IPS-15b (cell line): ENCODE data around the gene RSPH10B.
"Not testable (repeated sequence)": the region's sequence is repeated elsewhere in the genome, so short reads cannot be mapped to it uniquely, and the experiment has no call there.

ENCODE experiments used
- H3K27me3 ChIP-seq: one replicate; pipeline ENCODE4 v1.6.1; 2013; ENCODE audit warnings: low read length; ENCODE audit not compliant: control insufficient read depth, insufficient read depth
- H3K36me3 ChIP-seq: one replicate; pipeline ENCODE4 v1.6.1; 2013; ENCODE audit warnings: low read length; ENCODE audit not compliant: control insufficient read depth, insufficient read depth
- H3K4me1 ChIP-seq: one replicate; pipeline ENCODE4 v1.6.1; 2013; ENCODE audit warnings: mild to moderate bottlenecking, low read length; ENCODE audit not compliant: control insufficient read depth, insufficient read depth
- H3K4me3 ChIP-seq: one replicate; pipeline ENCODE4 v1.5.1; 2013; ENCODE audit warnings: low read depth, low read length
- H3K9ac ChIP-seq: one replicate; pipeline ENCODE4 v1.6.1; 2013; ENCODE audit warnings: low read depth, mild to moderate bottlenecking, low read length
- H3K9me3 ChIP-seq: one replicate; pipeline ENCODE4 v1.6.1; 2013; ENCODE audit warnings: mild to moderate bottlenecking, low read length; ENCODE audit not compliant: control insufficient read depth, insufficient read depth

The RSPH10B gene

DNA sequence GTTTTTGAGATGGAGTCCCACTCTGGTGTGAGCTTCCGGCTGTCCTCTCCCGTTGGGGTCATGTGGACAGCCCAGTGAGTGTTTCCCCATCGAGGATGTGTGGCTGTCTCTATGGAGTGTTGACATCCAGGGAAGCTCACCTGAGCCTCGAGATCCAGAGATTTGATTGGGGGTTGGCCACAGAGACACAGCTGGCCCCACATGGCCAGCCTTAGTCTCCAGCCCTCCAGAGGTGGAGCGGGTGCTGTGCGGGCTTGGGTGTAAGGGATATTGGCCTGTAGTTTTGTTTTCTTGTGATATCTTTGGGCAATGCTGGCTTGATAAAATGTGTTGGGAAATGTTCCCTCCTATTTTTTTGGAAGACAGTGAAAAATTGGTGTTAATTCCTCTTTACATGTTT, 54.0 kb downstream of the RSPH10B start:
- H3K27me3 ChIP-seq, H3K4me3 ChIP-seq, H3K4me1 ChIP-seq, H3K36me3 ChIP-seq, H3K9ac ChIP-seq, H3K9me3 ChIP-seq: not testable (repeated sequence)

DNA sequence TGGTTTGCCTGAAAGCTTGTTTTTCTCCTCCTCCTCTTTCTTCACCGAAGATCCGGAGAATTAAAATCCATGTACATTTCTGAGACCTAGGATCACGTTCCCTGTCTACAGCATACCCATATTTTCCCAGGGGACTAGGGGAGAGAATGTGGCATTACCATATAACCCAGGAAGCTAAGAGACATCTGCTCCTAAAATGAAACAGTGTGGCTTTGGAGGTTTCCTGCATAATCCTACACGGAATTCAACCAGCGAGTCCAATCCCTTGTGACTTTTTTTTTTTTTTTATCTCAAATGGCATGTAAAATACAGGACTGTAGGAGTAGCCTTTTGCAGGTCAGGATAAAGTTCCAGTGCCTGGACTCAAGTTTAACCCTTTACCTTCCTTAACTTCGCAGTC, 61.7 kb downstream of the RSPH10B start:
- not testable (repeated sequence) for H3K9ac ChIP-seq, H3K27me3 ChIP-seq, H3K9me3 ChIP-seq, H3K36me3 ChIP-seq, H3K4me1 ChIP-seq, H3K4me3 ChIP-seq

DNA sequence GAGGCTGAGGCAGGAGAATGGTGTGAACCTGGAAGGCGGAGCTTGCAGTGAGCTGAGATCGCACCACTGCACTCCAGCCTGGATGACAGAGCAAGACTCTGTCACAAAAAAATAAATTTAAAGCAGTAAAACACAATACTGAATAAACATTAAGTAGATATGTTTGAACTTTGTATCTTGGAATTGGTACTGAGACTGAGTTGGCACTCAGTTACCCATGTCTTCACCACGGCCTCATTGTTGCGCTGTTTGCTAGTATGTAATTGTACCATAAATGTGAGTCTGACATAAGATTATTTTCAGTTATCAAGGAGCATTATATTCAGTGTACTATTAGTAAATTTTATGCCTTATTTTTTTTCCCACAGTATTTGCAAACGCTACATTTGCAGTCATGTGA, 65.8 kb downstream of the RSPH10B start:
- not testable (repeated sequence) for H3K4me1 ChIP-seq, H3K36me3 ChIP-seq, H3K4me3 ChIP-seq, H3K27me3 ChIP-seq, H3K9me3 ChIP-seq, H3K9ac ChIP-seq

DNA sequence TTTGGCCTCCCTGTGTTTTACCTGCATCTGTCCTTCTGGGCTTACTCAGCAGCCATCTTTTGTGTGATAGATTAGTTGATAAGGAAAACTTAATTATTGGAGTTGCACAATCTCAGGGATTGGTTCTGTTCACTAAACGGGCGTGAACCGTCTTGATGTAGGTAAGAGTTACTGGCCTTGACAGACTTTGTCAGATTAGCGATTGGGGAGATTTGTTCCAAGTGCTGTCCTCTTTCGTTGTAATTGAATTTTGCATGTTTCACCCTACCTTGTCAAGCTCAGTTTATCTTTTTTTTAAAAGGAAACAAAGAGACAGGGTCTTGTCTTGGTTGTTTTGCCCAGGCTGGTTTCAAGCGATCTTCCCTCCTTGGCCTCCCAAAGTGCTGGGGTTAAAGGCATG, 67.5 kb downstream of the RSPH10B start:
- H3K36me3 ChIP-seq, H3K9ac ChIP-seq, H3K27me3 ChIP-seq: not testable (repeated sequence)

DNA sequence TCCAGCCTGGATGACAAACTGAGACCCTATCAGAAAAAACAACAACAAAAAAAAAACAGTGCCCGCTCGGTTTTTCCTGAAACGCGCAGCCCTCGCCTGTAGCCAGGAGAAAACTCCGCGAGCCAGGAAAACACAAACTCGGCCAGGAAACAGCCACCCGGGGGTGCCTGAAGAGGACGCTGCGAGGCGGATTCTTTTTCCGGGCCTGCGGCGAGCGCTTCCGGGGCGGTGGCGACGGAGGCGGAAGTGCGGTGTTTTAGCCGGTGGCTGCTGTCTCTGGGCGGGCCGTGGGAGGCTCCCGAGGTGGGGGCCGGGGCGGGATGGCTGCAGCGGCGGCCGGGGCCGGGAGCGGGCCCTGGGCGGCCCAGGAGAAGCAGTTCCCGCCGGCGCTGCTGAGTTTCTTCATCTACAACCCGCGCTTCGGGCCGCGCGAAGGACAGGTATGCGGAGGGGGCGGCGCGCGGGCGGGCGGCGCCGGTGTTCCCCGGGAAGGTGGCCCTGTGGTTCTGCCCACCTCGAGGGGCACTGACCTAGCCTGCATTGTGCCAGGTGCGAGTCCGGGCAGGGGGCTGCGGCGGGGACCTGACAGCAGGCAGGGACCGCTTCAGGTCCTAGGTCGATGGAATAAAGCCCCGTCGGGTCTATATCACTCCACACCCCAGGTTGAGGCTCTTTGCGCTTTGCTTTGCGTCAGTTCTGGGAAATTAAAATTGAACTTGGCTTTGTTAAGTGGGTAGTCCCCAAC, 71.8 kb downstream of the RSPH10B start, which contains the start of gene CCZ1:
Gene CCZ1 (plus strand): TSS at position 254 of the 745 bp plus-strand sequence. CDS start 67 bp downstream, at position 321.
- not testable (repeated sequence) for H3K9ac ChIP-seq

More for the DNA sequence above, 67.5 kb downstream of the RSPH10B start:
- H3K4me3 ChIP-seq, H3K4me1 ChIP-seq, H3K9me3 ChIP-seq: not testable (repeated sequence)

DNA sequence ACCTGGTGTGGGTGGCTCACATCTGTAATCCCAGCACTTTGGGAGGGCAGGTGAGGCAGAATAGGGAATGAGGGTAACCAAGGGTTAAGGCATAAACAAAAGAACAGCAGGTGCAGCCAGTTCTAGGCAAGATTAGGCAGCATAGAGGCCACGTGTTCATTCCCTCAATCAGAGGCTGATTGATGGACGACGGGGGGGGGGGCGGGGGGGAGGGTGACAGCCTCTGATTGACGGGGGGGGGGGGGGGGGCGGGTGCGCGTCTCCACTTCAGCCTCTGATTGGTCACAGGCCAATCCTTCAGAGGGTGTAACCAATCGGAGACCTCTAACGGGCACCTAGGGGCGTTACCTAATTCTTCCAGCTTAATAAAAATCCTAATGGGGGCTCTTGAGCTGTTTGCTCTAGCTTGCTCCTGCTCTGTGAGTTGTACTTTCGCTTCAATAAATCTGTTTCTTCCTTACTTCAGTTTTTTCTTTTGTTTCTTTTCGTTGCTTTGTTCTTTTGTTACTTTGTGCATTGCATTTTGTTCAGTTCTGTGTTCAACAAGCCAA, 73.0 kb downstream of the RSPH10B start:
- not testable (repeated sequence) for H3K9ac ChIP-seq, H3K27me3 ChIP-seq, H3K36me3 ChIP-seq, H3K4me3 ChIP-seq, H3K4me1 ChIP-seq, H3K9me3 ChIP-seq

More for the DNA sequence above, 71.8 kb downstream of the RSPH10B start, which contains the start of gene CCZ1:
- H3K36me3 ChIP-seq, H3K9me3 ChIP-seq, H3K4me1 ChIP-seq, H3K27me3 ChIP-seq: not testable (repeated sequence)
- peak within 1 kb of the TSS; percentile 32 for H3K4me3 ChIP-seq

DNA sequence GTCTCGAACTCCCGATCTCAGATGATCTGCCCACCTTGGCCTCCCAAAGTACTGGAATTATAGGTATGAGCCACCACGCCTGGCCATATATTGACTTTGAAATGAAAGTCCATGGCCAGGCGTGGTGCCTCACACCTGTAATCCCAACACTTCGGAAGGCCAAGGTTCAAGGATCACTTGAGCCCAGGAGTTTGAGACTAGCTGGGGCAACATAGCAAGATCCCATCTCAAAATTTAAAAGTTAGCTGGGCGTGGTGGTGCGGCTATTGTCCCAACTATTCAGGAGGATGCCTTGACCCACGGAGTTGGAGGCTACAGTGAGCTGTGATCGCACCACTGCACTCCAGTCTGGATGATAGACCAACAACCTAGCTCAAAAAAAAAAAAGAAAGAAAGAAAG, 78.0 kb downstream of the RSPH10B start:
- Histone ChIP-seq H3K9ac (no peak overlapping the region), H3K36me3 (no peaks in the 10 kb centered on the region), H3K27me3 (no peaks in the 10 kb centered on the region), H3K4me3 (no peak overlapping the region), H3K9me3 (no peaks in the 10 kb centered on the region), H3K4me1 (no peaks in the 10 kb centered on the region)

DNA sequence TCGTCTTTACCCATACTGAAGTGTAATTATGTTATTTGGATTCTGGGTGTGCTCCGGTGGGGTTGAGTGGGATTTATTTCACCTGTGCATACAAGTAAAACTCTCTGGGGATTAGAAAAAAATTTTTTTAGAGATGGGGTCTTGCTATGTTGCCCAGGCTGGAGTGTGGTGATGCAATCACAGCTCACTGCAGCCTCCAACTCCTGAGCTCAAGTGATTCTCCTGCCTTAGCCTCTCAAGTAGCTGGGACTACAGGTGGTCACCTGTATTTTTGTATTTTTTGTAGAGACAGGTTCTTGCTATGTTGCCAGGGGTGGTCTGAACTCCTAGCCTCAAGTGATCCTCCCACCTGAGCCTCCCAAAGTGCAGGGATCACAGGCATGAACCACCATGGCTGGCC, 80.2 kb downstream of the RSPH10B start:
- H3K36me3 ChIP-seq, H3K4me3 ChIP-seq, H3K9me3 ChIP-seq, H3K27me3 ChIP-seq, H3K9ac ChIP-seq, H3K4me1 ChIP-seq: not testable (repeated sequence)

DNA sequence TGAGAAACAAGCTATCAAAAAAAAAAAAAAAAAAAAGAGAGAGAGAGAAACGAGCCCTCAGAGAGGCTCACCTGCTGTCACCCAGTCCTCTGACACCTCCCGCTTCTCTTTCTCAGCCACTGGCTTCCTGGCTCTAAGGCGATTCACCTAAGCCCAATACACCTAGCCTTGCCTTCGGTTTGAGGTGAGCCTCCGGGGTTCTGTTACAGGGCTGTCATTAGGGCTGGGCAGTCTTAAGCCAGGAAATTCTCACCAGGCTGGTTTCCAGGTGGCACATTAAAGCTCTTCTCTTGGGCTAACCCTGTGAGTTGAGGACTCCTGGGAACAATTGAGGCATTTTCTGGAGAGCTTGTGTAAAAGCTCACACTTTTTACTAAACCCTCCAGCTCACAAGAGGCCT, 82.5 kb downstream of the RSPH10B start:
- H3K4me1 ChIP-seq, H3K9ac ChIP-seq, H3K36me3 ChIP-seq, H3K27me3 ChIP-seq, H3K9me3 ChIP-seq, H3K4me3 ChIP-seq: not testable (repeated sequence)

DNA sequence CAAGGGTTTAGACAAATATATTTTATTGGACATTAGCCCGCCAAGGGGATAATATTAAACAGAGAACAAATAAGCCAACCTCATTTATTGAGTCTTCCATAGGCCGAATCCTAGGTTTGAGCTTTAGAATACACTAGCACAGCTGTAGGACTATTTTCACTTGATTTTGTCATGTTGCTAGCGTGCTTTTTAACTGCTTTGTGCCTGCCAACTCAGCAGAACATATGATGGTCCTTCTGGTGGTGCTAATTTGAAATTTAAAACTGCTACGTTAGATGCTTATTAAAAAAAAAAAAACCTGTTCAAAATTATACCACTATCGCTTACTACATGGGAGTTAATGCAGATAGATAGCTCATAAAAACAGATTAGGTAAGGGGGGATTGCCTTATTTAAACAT, 86.1 kb downstream of the RSPH10B start:
- not testable (repeated sequence) for H3K36me3 ChIP-seq, H3K4me3 ChIP-seq, H3K9me3 ChIP-seq, H3K9ac ChIP-seq, H3K4me1 ChIP-seq, H3K27me3 ChIP-seq

DNA sequence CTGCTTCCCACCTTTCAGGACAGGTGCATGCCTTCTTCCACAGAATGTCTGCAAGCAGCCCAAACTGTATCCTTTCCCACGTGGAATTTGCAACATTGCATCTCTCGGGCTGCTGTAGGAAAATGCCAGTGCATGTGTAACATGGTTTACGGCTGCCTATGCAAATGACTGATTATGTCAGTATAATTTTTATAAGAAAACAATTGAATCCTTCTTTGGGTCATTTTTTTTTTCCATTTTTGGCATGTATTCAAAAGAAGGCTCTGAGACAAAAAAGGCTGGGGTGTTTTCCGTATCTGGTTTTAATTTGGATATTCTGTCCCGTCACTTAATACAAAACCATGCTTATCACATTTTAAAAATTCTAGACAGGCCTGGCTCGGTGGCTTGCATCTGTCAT, 90.4 kb downstream of the RSPH10B start:
- not testable (repeated sequence) for H3K36me3 ChIP-seq, H3K9me3 ChIP-seq, H3K27me3 ChIP-seq, H3K4me1 ChIP-seq, H3K9ac ChIP-seq, H3K4me3 ChIP-seq

DNA sequence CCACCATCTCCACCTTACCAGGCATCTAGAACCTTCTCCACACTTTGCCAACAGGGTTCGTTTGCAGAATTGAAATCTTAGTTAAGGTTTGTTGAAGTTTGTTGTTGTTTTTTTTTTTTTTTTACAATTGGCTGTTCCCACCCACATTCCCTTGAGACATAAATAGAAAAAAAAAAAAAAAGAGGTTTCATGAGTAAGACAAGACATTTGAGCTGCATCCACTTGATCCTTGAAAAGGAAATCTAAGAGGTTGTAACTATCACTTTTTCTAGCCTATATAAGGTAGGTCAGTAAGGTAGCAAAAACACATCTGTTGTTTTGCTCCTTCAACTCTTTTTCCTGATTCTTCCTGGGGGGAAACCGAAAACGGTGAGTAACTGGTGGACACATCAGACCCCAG, 90.9 kb downstream of the RSPH10B start:
- H3K27me3 ChIP-seq, H3K4me1 ChIP-seq, H3K36me3 ChIP-seq, H3K9ac ChIP-seq, H3K9me3 ChIP-seq, H3K4me3 ChIP-seq: not testable (repeated sequence)
